SIG-M5 treated with dmso at 0.1 percent for 504 hours (cell line): Measurements from ENCODE around the gene MGMT.

Experiments used
- DNase-seq: peaks from one replicate; lab custom pipeline; 2025; ENCODE audit not compliant: unreplicated experiment; lab: John Stamatoyannopoulos, UW

The MGMT gene

GRCh38 chr10:129538236-129538635 lies 71.2 kb downstream of the MGMT start:
- no peak for DNase-seq

- DNase-seq: no peak
Observed at GRCh38 chr10:129541200-129541599, 74.2 kb downstream of the MGMT start.

- no peak for DNase-seq
Observed at GRCh38 chr10:129541748-129542487, 74.9 kb downstream of the MGMT start.

- DNase-seq: no peak
Observed at GRCh38 chr10:129542589-129542988, 75.5 kb downstream of the MGMT start.

GRCh38 chr10:129544205-129545202 lies 77.5 kb downstream of the MGMT start:
- no peak for DNase-seq

GRCh38 chr10:129545261-129545660 lies 78.2 kb downstream of the MGMT start:
- no peak for DNase-seq

GRCh38 chr10:129546106-129546505 lies 79.1 kb downstream of the MGMT start:
- no peak for DNase-seq

- DNase-seq: no peak
Observed at GRCh38 chr10:129547608-129548007, 80.6 kb downstream of the MGMT start.

GRCh38 chr10:129548600-129548999 lies 81.6 kb downstream of the MGMT start:
- DNase-seq: no peak

GRCh38 chr10:129550076-129550475 lies 83.0 kb downstream of the MGMT start:
- DNase-seq: no peak

- no peak for DNase-seq
Observed at GRCh38 chr10:129550658-129551057, 83.6 kb downstream of the MGMT start.

GRCh38 chr10:129552119-129552518 lies 85.1 kb downstream of the MGMT start:
- no peak for DNase-seq

GRCh38 chr10:129553928-129554327 lies 86.9 kb downstream of the MGMT start:
- no peak for DNase-seq

- no peak for DNase-seq
Observed at GRCh38 chr10:129556316-129556715, 89.3 kb downstream of the MGMT start.

GRCh38 chr10:129560361-129560760 lies 93.3 kb downstream of the MGMT start:
- DNase-seq: no peak

GRCh38 chr10:129562487-129562886 lies 95.4 kb downstream of the MGMT start:
- DNase-seq: no peak

- DNase-seq: no peak
Observed at GRCh38 chr10:129564923-129565322, 97.9 kb downstream of the MGMT start.

GRCh38 chr10:129568583-129569344 lies 101.7 kb downstream of the MGMT start:
- no peak for DNase-seq

- no peak for DNase-seq
Observed at GRCh38 chr10:129570185-129570584, 103.1 kb downstream of the MGMT start.

GRCh38 chr10:129579228-129579627 lies 112.2 kb downstream of the MGMT start:
- DNase-seq: no peak

- DNase-seq: no peak
Observed at GRCh38 chr10:129580010-129580409, 113.0 kb downstream of the MGMT start.
